PC-3 (cell line): ENCODE measurements around the gene SUSD6.

Source experiments
- CTCF ChIP-seq: fragments of 300-600 bp; sonication (generic); conservative IDR thresholded peaks from 2 replicates; pipeline ENCODE4 v1.5.1; 2017; ENCODE audit warnings: antibody characterized with exemption, low read depth, mild to moderate bottlenecking, low read length
- EZH2 ChIP-seq: fragments of 300-600 bp; sonication (generic); IDR thresholded peaks from one replicate; pipeline ENCODE4 v1.6.1; 2017; ENCODE audit warnings: antibody characterized with exemption, mild to moderate bottlenecking, low read length; ENCODE audit not compliant: unreplicated experiment
- EZH2phosphoT487 ChIP-seq: fragments of 300-600 bp; sonication (generic); IDR thresholded peaks from 2 replicates; pipeline ENCODE4 v1.6.1; 2018; ENCODE audit warnings: mild to moderate bottlenecking, antibody characterized with exemption, low read length, borderline replicate concordance

- TF ChIP-seq CTCF (no peak), EZH2 (no peak), EZH2phosphoT487 (no peak)
Observed at GRCh38 chr14:69657950-69658355, 46.6 kb downstream of the SUSD6 start.
